ENCODE data around the gene ZNF74.
"Not testable (repeated sequence)": the region's sequence is repeated elsewhere in the genome, so short reads cannot be mapped to it uniquely, and the experiment has no call there.

The ZNF74 gene

DNA sequence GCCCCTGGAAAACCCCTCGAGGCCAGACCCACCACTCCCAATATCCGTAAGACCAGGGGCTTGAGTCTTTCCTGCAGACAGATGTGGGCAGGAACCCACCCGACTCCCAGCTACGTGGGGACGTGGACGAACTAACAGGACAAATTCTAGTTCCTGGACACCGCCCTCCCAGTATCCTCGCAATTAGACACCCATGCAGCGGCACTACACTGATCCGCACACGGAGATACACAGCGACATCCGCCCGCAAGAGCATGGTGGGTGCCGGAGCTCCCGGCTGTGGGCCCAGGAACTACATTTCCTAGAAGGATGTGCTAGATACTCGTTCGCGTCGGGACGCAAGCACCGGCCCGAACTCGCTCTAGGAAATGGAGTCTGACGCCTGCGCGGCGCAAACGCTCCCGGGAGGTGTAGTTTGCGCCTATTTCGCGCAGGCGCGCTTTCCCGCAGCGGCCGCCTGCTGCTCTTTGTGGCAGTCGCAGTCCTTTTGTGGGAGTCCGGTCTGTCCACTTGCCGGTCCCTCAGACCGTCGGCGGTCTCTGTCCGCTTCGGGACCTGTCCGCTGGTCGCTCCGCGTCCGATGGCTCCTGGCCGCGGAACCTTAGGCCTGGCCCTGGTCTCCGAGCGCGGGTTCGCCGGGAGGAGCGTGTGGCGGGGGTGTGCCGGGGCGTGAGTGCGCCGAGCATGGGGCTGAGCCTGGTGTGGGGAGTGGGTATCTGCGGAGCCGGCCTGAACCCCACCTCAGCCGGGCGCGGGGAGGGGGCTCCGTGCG, at the start of gene ZNF74:
Gene ZNF74, plus strand, starts transcription at position 447 of the 772 bp plus-strand sequence. CDS start 478 bp downstream, outside the sequence.
- DNase-seq: peak; percentile 48 to 94 (median 83)

DNA sequence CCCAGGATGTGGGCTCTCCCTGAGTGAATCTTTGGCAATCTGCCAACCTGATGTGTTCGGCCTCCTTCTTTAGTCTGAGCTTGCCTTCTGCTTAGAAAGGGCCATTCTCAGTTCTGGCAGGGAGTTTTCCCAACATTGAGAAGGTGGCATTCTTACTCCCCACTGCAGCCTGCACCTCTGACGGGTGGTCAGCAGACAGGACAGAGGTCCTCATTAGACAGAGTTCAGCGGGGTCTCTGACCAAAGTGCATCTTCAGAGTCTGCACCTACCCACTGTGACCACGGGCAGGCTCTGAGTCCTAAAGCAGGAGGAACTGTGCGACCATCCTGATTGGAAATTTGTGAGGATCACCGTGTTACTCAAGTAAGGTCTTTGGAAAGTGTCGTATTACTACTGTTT, 47.4 kb upstream of the ZNF74 start:
- not testable (repeated sequence) for DNase-seq

DNA sequence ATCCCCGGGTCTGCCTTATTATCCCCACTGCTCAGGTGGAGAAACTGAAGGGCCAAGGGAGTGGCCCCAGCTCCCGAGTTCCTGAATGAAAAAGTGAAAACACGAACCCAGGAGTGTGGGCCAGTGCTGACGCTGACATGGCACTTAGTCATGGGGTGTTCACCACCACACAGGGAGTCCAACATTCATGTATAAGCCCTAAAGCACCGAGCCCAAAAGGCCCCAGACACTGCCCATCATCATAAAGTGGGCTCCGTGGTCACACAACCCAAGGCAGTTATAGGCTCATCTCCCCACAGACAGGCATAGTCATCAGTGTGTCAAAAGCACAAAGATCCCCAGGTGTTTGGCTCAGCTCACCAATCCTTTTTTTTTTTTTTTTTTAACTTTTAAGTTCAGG, 41.4 kb upstream of the ZNF74 start:
- not testable (repeated sequence) for DNase-seq

DNA sequence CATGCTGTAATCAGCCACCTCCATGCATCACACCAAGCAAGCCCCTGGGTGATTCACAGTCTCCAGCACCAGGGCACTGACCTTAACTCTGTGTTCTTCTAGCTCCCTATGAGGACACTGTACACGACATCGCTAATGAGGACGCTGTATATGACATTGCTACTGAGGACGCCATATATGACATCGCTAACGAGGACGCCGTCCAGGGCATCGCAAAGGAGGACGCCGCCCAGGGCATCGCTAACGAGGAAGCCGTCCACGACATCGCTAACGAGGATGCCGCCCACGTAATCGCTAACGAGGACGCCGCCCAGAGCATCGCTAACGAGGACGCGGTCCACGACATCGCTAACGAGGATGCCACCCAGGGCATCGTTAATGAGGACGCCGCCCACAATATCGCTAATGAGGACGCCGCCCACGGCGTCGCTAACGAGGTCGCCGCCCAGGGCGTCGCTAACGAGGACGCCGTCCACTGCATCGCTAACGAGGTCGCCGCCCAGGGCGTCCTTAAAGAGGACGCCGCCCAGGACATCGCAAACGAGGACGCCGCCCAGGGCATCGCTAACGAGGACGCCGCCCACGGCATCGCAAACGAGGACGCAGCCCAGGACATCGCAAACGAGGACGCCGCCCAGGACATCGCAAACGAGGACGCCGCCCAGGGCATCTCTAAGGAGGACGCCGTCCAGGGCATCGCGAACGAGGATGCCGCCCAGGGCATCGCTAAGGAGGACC, 39.5 kb upstream of the ZNF74 start:
- no peak for DNase-seq

- not testable (repeated sequence) for DNase-seq
These were observed 37.9 kb upstream of the ZNF74 start for GRCh38 chr22:20355939-20356636.

GRCh38 chr22:20356906-20357305, 37.0 kb upstream of the ZNF74 start:
- not testable (repeated sequence) for DNase-seq

GRCh38 chr22:20357967-20358366, 36.0 kb upstream of the ZNF74 start:
- DNase-seq: not testable (repeated sequence)

- DNase-seq: not testable (repeated sequence)
These were observed 35.3 kb upstream of the ZNF74 start for GRCh38 chr22:20358503-20359239.

GRCh38 chr22:20360261-20360660, 33.7 kb upstream of the ZNF74 start:
- not testable (repeated sequence) for DNase-seq

DNA sequence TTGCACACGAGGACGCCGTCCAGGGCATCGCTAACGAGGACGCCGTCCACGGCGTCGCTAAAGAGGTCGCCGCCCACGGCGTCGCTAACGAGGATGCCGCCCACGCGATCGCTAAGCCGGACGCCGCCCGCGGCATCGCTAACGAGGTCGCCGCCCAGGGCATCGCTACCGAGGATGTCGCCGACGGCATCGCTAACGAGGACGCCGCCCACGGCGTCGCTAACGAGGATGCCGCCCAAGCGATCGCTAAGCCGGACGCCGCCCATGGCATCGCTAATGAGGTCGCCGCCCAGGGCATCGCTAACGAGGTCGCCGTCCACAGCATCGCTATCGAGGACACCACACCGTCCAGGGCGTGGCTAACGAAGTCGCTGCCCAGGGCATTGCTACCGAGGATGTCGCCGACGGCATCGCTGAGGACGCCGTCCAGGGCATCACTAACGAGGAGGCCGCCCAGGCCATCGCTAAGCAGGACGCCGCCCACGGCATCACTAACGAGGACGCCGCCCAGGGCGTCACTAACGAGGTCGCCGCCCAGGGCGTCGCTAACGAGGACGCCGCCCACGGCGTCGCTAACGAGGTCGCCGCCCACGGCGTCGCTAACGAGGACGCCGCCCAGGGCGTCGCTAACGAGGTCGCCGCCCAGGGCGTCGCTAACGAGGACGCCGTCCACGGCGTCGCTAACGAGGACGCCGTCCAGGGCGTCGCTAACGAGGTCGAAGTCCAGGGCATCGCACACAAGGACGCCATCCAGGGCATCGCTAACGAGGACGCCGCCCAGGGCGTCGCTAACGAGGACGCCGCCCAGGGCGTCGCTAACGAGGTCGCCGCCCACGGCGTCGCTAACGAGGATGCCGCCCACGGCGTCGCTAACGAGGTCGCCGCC, 32.8 kb upstream of the ZNF74 start:
- DNase-seq: not testable (repeated sequence)

DNA sequence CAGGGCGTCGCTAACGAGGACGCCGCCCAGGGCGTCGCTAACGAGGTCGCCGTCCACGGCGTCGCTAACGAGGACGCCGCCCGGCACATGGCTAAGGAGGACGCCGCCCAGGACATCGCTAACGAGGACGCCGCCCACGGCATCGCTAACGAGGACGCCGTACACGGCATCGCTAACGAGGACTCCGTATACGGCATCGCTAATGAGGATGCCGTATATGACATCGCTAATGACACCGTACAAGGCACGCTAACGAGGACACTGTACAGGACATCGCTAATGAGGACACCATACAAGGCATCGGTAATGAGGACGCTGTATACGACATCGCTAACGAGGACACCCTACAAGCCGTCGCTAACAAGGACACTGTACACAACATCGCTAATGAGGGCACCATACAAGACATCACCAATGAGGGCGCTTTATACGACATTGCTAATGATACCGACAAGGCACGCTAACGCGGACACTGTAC, 32.2 kb upstream of the ZNF74 start:
- DNase-seq: peak in 1 of 56 donors; percentile 24

GRCh38 chr22:20362403-20362802, 31.5 kb upstream of the ZNF74 start:
- not testable (repeated sequence) for DNase-seq

GRCh38 chr22:20364335-20365260, 29.4 kb upstream of the ZNF74 start:
- DNase-seq: not testable (repeated sequence)

GRCh38 chr22:20366841-20367240, 27.1 kb upstream of the ZNF74 start:
- DNase-seq: not testable (repeated sequence)

- not testable (repeated sequence) for DNase-seq
These were observed 25.1 kb upstream of the ZNF74 start for GRCh38 chr22:20368875-20369274.

DNA sequence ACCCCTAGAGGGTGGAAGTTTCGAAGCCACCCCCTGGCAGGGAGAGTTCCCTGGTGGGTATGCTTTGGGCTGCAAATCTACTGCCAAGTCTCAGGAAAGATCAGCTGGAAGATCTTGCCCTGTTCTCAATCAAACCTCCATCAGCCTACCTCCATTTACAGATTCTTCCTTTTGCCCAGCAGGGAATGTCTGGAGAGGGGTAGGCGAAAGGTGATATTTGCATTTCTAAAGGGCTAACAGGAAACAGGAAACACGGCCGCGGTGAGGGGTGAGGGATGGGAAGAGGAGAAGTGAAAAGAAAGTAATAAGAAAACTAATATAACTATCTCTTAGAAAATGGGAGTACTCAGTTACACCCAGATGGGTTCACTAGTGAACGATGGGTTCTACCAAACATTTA, 22.3 kb upstream of the ZNF74 start:
- not testable (repeated sequence) for DNase-seq

DNA sequence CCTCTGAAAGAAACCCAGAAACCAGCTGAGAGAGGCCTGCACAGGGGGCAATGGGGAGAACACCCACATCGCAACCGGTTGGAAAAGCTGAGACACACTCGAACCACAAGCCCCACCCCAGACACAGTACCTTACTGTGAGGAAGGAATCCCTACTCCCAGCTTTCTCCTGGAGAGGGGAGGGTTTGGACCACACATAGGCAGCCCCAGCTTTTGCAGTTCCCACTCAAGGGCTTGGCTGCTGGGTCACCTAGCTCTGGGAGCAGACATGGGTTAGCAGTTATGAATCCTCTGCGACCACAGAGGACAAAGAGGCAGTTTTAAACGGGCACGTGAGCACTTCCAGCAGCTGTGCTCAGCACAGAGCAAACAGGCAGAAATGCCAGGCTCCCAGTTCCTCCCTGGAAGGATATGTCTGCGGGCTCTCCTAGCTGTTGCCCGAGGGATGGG, 21.5 kb upstream of the ZNF74 start:
- not testable (repeated sequence) for DNase-seq

- not testable (repeated sequence) for DNase-seq
These were observed 20.7 kb upstream of the ZNF74 start for GRCh38 chr22:20373195-20373706.
